ENCODE data around the gene PRAC2. TPM values are rescaled to one million over a fixed set of nuclear protein-coding genes. Genes with fewer than 3 reads are reported as not detected.

Gene PRAC2
- total RNA-seq, 1 experiment from 2014 or later = 44.1 TPM

- H3K4me1 ChIP-seq (ENCODE audit: insufficient read depth, low read length) = peaks cover 40% of the 10 kb centered on the region
- H3K27ac ChIP-seq (ENCODE audit: low read length) = no peak overlapping the region
- TF ChIP-seq CTCF (conservative IDR thresholded peaks at IDR 0.05; ENCODE audit: low read depth, low read length) (no peak), EZH2phosphoT487 (IDR thresholded peaks at IDR 0.05; ENCODE audit: borderline replicate concordance, low read length) (no peak), EZH2 (IDR thresholded peaks at IDR 0.05; ENCODE audit: low read length, unreplicated experiment) (no peak)
- H3K4me2 ChIP-seq (ENCODE audit: low read length) = 0 out of 2 replicates have a peak overlapping the region, but pooled peaks have one; percentile 9
- no peaks in the 10 kb centered on the region for H3K36me3 ChIP-seq (ENCODE audit: low read depth, low read length)
- H3K9me2 ChIP-seq (replicated peaks; ENCODE audit: low read length) = no peaks in the 10 kb centered on the region
- POLR2A ChIA-PET (ENCODE audit: unreplicated experiment) = no interaction called here
- H3K4me3 ChIP-seq (ENCODE audit: low read length) = no peak overlapping the region
- no peaks in the 10 kb centered on the region for H4K20me1 ChIP-seq (ENCODE audit: low read length)
- H3K27me3 ChIP-seq (ENCODE audit: low read length) = no peaks in the 10 kb centered on the region
- DNase-seq = peak; percentile 41
- CTCF ChIA-PET = interaction anchor here (0.6 kb wide), 2 partner anchors 253 to 650 kb away, joined by 3 read pairs; no protein-coding TSS in a partner anchor
- intact Hi-C loops (cut with micrococcal nuclease) = no loop called here
- ATAC-seq = peak; percentile 51
- no peaks in the 10 kb centered on the region for H3F3A ChIP-seq (ENCODE audit: low read length, unreplicated experiment)
- no peak overlapping the region for H3K9ac ChIP-seq (ENCODE audit: low read length)
- no TSS peak for BruUV-seq (replicated peaks)
- H3K79me2 ChIP-seq (ENCODE audit: low read length) = no peaks in the 10 kb centered on the region
- H3K9me3 ChIP-seq (ENCODE audit: low read length) = no peaks in the 10 kb centered on the region
- H2AFZ ChIP-seq (ENCODE audit: low read length) = no peak overlapping the region; the same call in 1 of the 2 replicates
Observed at GRCh38 chr17:48759288-48759687, 36.3 kb downstream of the PRAC2 start.

GRCh38 chr17:48760411-48760810 is 37.4 kb downstream of the PRAC2 start:
- H3K27ac ChIP-seq (ENCODE audit: low read length) = no peak overlapping the region
- CTCF ChIA-PET = no interaction called here
- intact Hi-C loops (cut with micrococcal nuclease) = loop anchor here (2.0 kb wide), 1 partner anchor 30 kb away; no protein-coding TSS in a partner anchor
- no peak overlapping the region for H3K9ac ChIP-seq (ENCODE audit: low read length)
- no peaks in the 10 kb centered on the region for H4K20me1 ChIP-seq (ENCODE audit: low read length)
- 0 out of 2 replicates have a peak overlapping the region, but pooled peaks have one; percentile 1 for H2AFZ ChIP-seq (ENCODE audit: low read length)
- H3K36me3 ChIP-seq (ENCODE audit: low read depth, low read length) = no peaks in the 10 kb centered on the region
- POLR2A ChIA-PET (ENCODE audit: unreplicated experiment) = no interaction called here
- no peaks in the 10 kb centered on the region for H3K27me3 ChIP-seq (ENCODE audit: low read length)
- H3K4me3 ChIP-seq (ENCODE audit: low read length) = no peak overlapping the region
- ATAC-seq (peak; percentile 53), DNase-seq (peak; percentile 35)
- H3F3A ChIP-seq (ENCODE audit: low read length, unreplicated experiment) = no peaks in the 10 kb centered on the region
- no peak overlapping the region for H3K4me2 ChIP-seq (ENCODE audit: low read length)
- H3K9me2 ChIP-seq (replicated peaks; ENCODE audit: low read length) = no peaks in the 10 kb centered on the region
- BruUV-seq (replicated peaks) = no TSS peak
- TF ChIP-seq EZH2 (IDR thresholded peaks at IDR 0.05; ENCODE audit: low read length, unreplicated experiment) (no peak), EZH2phosphoT487 (IDR thresholded peaks at IDR 0.05; ENCODE audit: borderline replicate concordance, low read length) (no peak), CTCF (conservative IDR thresholded peaks at IDR 0.05; ENCODE audit: low read depth, low read length) (no peak)
- H3K9me3 ChIP-seq (ENCODE audit: low read length) = no peaks in the 10 kb centered on the region
- H3K4me1 ChIP-seq (ENCODE audit: insufficient read depth, low read length) = peaks cover 35% of the 10 kb centered on the region
- H3K79me2 ChIP-seq (ENCODE audit: low read length) = no peaks in the 10 kb centered on the region

- H4K20me1 ChIP-seq (ENCODE audit: low read length) = no peaks in the 10 kb centered on the region
- H3K27ac ChIP-seq (ENCODE audit: low read length) = no peak overlapping the region
- H3K36me3 ChIP-seq (ENCODE audit: low read depth, low read length) = no peaks in the 10 kb centered on the region
- H3K4me1 ChIP-seq (ENCODE audit: insufficient read depth, low read length) = peaks cover 35% of the 10 kb centered on the region
- no peak overlapping the region for H2AFZ ChIP-seq (ENCODE audit: low read length)
- no peak for TF ChIP-seq EZH2phosphoT487 (IDR thresholded peaks at IDR 0.05; ENCODE audit: borderline replicate concordance, low read length)
- TF ChIP-seq CTCF (conservative IDR thresholded peaks at IDR 0.05; ENCODE audit: low read depth, low read length) = no peak
- no peak for TF ChIP-seq EZH2 (IDR thresholded peaks at IDR 0.05; ENCODE audit: low read length, unreplicated experiment)
- no peaks in the 10 kb centered on the region for H3K9me3 ChIP-seq (ENCODE audit: low read length)
- H3K27me3 ChIP-seq (ENCODE audit: low read length) = no peaks in the 10 kb centered on the region
- ATAC-seq (no peak), DNase-seq (no peak)
- BruUV-seq (replicated peaks) = no TSS peak
- no peak overlapping the region for H3K4me2 ChIP-seq (ENCODE audit: low read length)
- no peak overlapping the region for H3K9ac ChIP-seq (ENCODE audit: low read length)
- ChIA-PET CTCF (no interaction called here), POLR2A (ENCODE audit: unreplicated experiment) (interaction anchor here (0.6 kb wide), 2 partner anchors 33 to 37 kb away, joined by 3 to 4 read pairs; partner anchors contain the start of gene HOXB13)
- H3K4me3 ChIP-seq (ENCODE audit: low read length) = no peak overlapping the region
- no peaks in the 10 kb centered on the region for H3K9me2 ChIP-seq (replicated peaks; ENCODE audit: low read length)
- no peaks in the 10 kb centered on the region for H3F3A ChIP-seq (ENCODE audit: low read length, unreplicated experiment)
- no peaks in the 10 kb centered on the region for H3K79me2 ChIP-seq (ENCODE audit: low read length)
- intact Hi-C loops (cut with micrococcal nuclease) = loop anchor here (2.0 kb wide), 1 partner anchor 30 kb away; no protein-coding TSS in a partner anchor
Observed at GRCh38 chr17:48761114-48761513, 38.1 kb downstream of the PRAC2 start.
